Kidney epithelial cell (primary cell): ENCODE measurements around the gene CYP4V2. TPM values are rescaled to one million over a fixed set of nuclear protein-coding genes. Genes with fewer than 3 reads are reported as not detected.

Experiments used
- DNase-seq: peaks from one replicate; pipeline ENCODE4 v3.0.0-alpha.2; 2010; ENCODE audit warnings: low read depth
- H3K27me3 ChIP-seq: 2 replicates; pipeline ENCODE4 v1.6.0; 2011; ENCODE audit warnings: low read length; ENCODE audit not compliant: control insufficient read depth, insufficient read depth
- H3K36me3 ChIP-seq: 2 replicates; pipeline ENCODE4 v1.5.1; 2011; ENCODE audit warnings: low read length; ENCODE audit not compliant: control insufficient read depth, insufficient read depth
- H3K4me3 ChIP-seq: 2 replicates; pipeline ENCODE4 v1.5.1; 2011; ENCODE audit warnings: low read depth, mild to moderate bottlenecking, control low read depth, low read length
- CTCF ChIP-seq: IDR thresholded peaks from 2 replicates; pipeline ENCODE4 v1.5.1; 2011; ENCODE audit warnings: mild to moderate bottlenecking, moderate library complexity, low read length, control low read depth, inconsistent platforms; ENCODE audit not compliant: insufficient read depth, poor library complexity, severe bottlenecking
- total RNA-seq: library from RNA; depleted of rRNA; stranded (reverse); fragments of >200 nt; gene quantifications from 2 replicates; pipeline ENCODE4 v1.2.3, GENCODE V29; 2015

The CYP4V2 gene
- total RNA-seq, 1 donor from 2014 or later = 30.2 TPM

GRCh38 chr4:186190581-186191199, 677 bp upstream of the CYP4V2 start:
- Histone ChIP-seq H3K36me3 (no peaks in the 10 kb centered on the region), H3K4me3 (peak overlapping the region; percentile 93), H3K27me3 (no peaks in the 10 kb centered on the region)
- peak; percentile 5 for TF ChIP-seq CTCF
- no peak for DNase-seq

- Histone ChIP-seq H3K36me3 (no peaks in the 10 kb centered on the region), H3K27me3 (no peaks in the 10 kb centered on the region), H3K4me3 (peak overlapping the region; percentile 93)
- no peak for TF ChIP-seq CTCF
- DNase-seq = no peak
These were observed 772 bp downstream of the CYP4V2 start for GRCh38 chr4:186192066-186192612.

GRCh38 chr4:186193851-186194250, 2.5 kb downstream of the CYP4V2 start:
- H3K4me3 ChIP-seq = no peak overlapping the region
- H3K27me3 ChIP-seq = no peaks in the 10 kb centered on the region
- no peak for TF ChIP-seq CTCF
- no peaks in the 10 kb centered on the region for H3K36me3 ChIP-seq
- DNase-seq = no peak

GRCh38 chr4:186196063-186196462, 4.7 kb downstream of the CYP4V2 start:
- DNase-seq = no peak
- Histone ChIP-seq H3K27me3 (no peaks in the 10 kb centered on the region), H3K4me3 (no peak overlapping the region), H3K36me3 (no peaks in the 10 kb centered on the region)
- TF ChIP-seq CTCF = no peak

GRCh38 chr4:186200516-186200915, 9.1 kb downstream of the CYP4V2 start:
- Histone ChIP-seq H3K36me3 (no peaks in the 10 kb centered on the region), H3K4me3 (no peak overlapping the region), H3K27me3 (no peaks in the 10 kb centered on the region)
- no peak for DNase-seq
- TF ChIP-seq CTCF = no peak

GRCh38 chr4:186201010-186201409, 9.6 kb downstream of the CYP4V2 start:
- Histone ChIP-seq H3K36me3 (no peaks in the 10 kb centered on the region), H3K27me3 (no peaks in the 10 kb centered on the region), H3K4me3 (no peak overlapping the region)
- TF ChIP-seq CTCF = no peak
- DNase-seq = no peak
